DOHH2 (cell line): ENCODE measurements around the gene PPP1R1B.

Experiments
- H3F3A ChIP-seq: fragments of 200-600 bp; sonication (generic), shearing (Covaris generic); 2 replicates; pipeline ENCODE4 v1.6.0; 2016; ENCODE audit warnings: antibody characterized with exemption, mild to moderate bottlenecking; ENCODE audit not compliant: control insufficient read depth, insufficient read depth
- H3K27ac ChIP-seq: fragments of 200-600 bp; sonication (generic); 2 replicates; pipeline ENCODE4 v1.5.1; 2014; ENCODE audit warnings: low read depth, mild to moderate bottlenecking, low read length, moderate library complexity
- H3K27me3 ChIP-seq: fragments of 200-600 bp; sonication (generic); 2 replicates; pipeline ENCODE4 v1.6.1; 2014; ENCODE audit warnings: mild to moderate bottlenecking, low read length, mixed read lengths; ENCODE audit not compliant: control insufficient read depth
- H3K36me3 ChIP-seq: fragments of 200-600 bp; sonication (generic); 2 replicates; pipeline ENCODE4 v1.6.1; 2014; ENCODE audit warnings: mild to moderate bottlenecking, low read length, moderate library complexity, mixed read lengths; ENCODE audit not compliant: control insufficient read depth
- H3K4me1 ChIP-seq: fragments of 200-600 bp; sonication (generic); 2 replicates; pipeline ENCODE4 v1.6.1; 2014; ENCODE audit warnings: mild to moderate bottlenecking, low read length, mixed read lengths; ENCODE audit not compliant: control insufficient read depth
- H3K4me2 ChIP-seq: fragments of 200-600 bp; sonication (generic); 2 replicates; pipeline ENCODE4 v1.6.0; 2014; ENCODE audit warnings: mild to moderate bottlenecking, low read length, moderate library complexity
- H3K4me3 ChIP-seq: fragments of 200-600 bp; sonication (generic); 2 replicates; pipeline ENCODE4 v1.5.1; 2014; ENCODE audit warnings: mild to moderate bottlenecking, low read length, mixed read lengths
- H3K79me2 ChIP-seq: fragments of 200-600 bp; sonication (generic); 2 replicates; pipeline ENCODE4 v1.6.1; 2014; ENCODE audit warnings: mild to moderate bottlenecking, low read length, mixed read lengths; ENCODE audit not compliant: control insufficient read depth
- H3K9me2 ChIP-seq: fragments of 200-600 bp; sonication (generic); replicated peaks from 2 replicates; pipeline ENCODE4 v1.6.1; 2014; ENCODE audit warnings: mild to moderate bottlenecking, low read length, mixed read lengths; ENCODE audit not compliant: control insufficient read depth
- H3K9me3 ChIP-seq: fragments of 200-600 bp; sonication (generic); 2 replicates; pipeline ENCODE4 v1.6.1; 2014; ENCODE audit warnings: antibody characterized with exemption, low read length, mixed read lengths; ENCODE audit not compliant: control insufficient read depth, insufficient read depth
- H4K20me1 ChIP-seq: fragments of 200-600 bp; sonication (generic); 2 replicates; pipeline ENCODE4 v1.6.0; 2014; ENCODE audit warnings: low read depth, mild to moderate bottlenecking, antibody characterized with exemption, low read length, moderate library complexity; ENCODE audit not compliant: control insufficient read depth, insufficient read depth
- CTCF ChIP-seq: fragments of 200-600 bp; sonication (generic); IDR thresholded peaks from one replicate; pipeline ENCODE4 v1.5.1; 2014; ENCODE audit warnings: antibody characterized with exemption, mild to moderate bottlenecking, low read depth, low read length; ENCODE audit not compliant: poor library complexity, severe bottlenecking
- EZH2phosphoT487 ChIP-seq: fragments of 200-600 bp; sonication (generic); IDR thresholded peaks from 2 replicates; pipeline ENCODE4 v1.6.1; 2017; ENCODE audit warnings: borderline replicate concordance, mild to moderate bottlenecking, antibody characterized with exemption, low read length, moderate library complexity, mixed read lengths

The PPP1R1B gene

GRCh38 chr17:39607057-39607850 is 19.5 kb upstream of the PPP1R1B start:
- no peak overlapping the region for H3K4me3 ChIP-seq
- no peak overlapping the region for H3K27ac ChIP-seq
- peaks cover 72% of the 10 kb centered on the region for H3K27me3 ChIP-seq
- 0 out of 2 replicates have a peak, but pooled peaks cover 2% of the 10 kb centered on the region for H4K20me1 ChIP-seq
- no peaks in the 10 kb centered on the region for H3K9me2 ChIP-seq
- H3K4me1 ChIP-seq, result peaks cover 19% of the 10 kb centered on the region
- peak; percentile 62 for TF ChIP-seq EZH2phosphoT487
- no peak for TF ChIP-seq CTCF
- no peaks in the 10 kb centered on the region for H3K79me2 ChIP-seq
- H3K4me2 ChIP-seq, result no peak overlapping the region
- no peaks in the 10 kb centered on the region for H3K36me3 ChIP-seq
- no peaks in the 10 kb centered on the region for H3K9me3 ChIP-seq
- no peaks in the 10 kb centered on the region; the same call in 1 of the 2 replicates for H3F3A ChIP-seq

GRCh38 chr17:39607851-39608130 is 19.0 kb upstream of the PPP1R1B start, which contains the start of gene NEUROD2:
Gene NEUROD2 (minus strand): TSS chr17:39607920. CDS start chr17:39606599, 1,321 bp downstream.
- Histone ChIP-seq H3F3A (no peaks in the 10 kb centered on the region; the same call in 1 of the 2 replicates), H4K20me1 (0 out of 2 replicates have a peak, but pooled peaks cover 2% of the 10 kb centered on the region), H3K4me2 (no peak within 1 kb of the TSS), H3K79me2 (no peaks in the 10 kb centered on the region), H3K9me3 (no peaks in the 10 kb centered on the region), H3K4me1 (peaks cover 19% of the 10 kb centered on the region), H3K27ac (no peak within 1 kb of the TSS), H3K9me2 (no peaks in the 10 kb centered on the region), H3K4me3 (no peak within 1 kb of the TSS), H3K36me3 (no peaks in the 10 kb centered on the region), H3K27me3 (peaks cover 66% of the 10 kb centered on the region)
- no peak for TF ChIP-seq CTCF
- TF ChIP-seq EZH2phosphoT487, result no peak

- Histone ChIP-seq H3K4me2 (no peak overlapping the region), H3K27ac (no peak overlapping the region), H3K36me3 (no peaks in the 10 kb centered on the region), H3K4me1 (peaks cover 19% of the 10 kb centered on the region), H3K27me3 (peaks cover 61% of the 10 kb centered on the region), H3K4me3 (no peak overlapping the region), H3F3A (no peaks in the 10 kb centered on the region; the same call in 1 of the 2 replicates), H3K9me3 (no peaks in the 10 kb centered on the region), H3K79me2 (no peaks in the 10 kb centered on the region), H4K20me1 (0 out of 2 replicates have a peak, but pooled peaks cover under 1% of the 10 kb centered on the region), H3K9me2 (no peaks in the 10 kb centered on the region)
- no peak for TF ChIP-seq CTCF
- TF ChIP-seq EZH2phosphoT487, result no peak
Measured at GRCh38 chr17:39608142-39608981, 18.4 kb upstream of the PPP1R1B start.
